ENCODE measurements around the gene MYO10.

Gene MYO10

DNA sequence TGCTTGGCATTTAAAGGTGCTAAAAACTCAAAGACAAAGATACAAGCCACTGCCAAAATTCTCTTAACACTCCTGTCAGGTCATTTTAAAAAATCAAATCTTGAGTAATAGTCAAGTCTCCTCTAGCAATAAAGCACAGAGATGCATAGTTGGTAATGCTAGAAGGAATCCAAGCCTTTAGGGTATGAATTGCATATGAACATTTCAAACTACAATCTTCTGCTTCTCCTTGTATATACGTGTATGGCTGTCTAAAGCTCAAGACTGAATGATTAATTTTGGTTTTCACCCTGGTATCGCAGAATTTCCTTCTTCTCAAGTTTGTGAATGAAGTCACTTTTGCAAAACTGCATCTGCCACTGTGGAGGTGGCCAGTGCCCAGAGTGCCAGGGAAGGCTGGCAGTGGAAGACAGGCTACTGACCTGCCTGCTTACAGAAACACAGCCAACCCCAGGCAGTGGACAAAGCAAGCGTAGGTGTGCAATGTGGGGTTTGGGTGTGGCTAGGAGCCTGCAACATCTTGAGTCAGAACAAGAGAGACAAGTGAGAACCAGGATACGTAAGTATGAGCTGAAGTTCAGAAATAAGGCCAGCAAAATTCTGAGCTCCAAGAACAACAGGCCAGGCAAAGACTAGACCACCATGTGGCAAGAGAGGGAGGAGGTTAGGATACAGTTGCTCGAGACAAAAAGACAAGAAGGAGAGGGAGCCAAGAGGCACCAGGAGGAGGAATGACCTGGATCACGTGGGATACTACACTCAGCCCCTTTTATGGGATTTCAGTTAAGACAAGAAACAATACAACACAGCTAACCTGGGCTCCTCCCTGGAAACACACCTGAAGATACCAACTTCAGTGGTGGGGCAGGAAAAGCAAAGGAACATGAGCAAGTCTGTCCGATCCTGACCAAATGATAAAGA is 22.6 kb downstream of the MYO10 start:
- no peak for DNase-seq

DNA sequence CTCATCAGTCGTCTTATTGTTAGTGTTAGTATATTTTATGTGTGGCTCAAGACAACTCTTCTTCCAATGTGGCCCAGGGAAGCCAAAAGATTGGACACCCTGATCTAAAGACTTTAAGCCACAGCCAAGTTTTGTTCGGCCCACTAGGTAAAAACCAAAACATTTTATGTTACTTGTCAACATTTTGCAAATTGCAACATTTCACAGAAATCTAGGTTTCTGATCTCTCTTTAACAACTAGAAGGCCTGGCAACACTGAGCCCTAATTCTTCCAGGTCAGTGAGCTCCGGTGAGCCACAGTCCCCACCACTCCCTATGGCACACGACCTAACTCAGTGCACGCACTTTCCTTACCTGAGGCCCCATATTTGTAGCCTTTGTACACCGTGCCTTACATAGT is 24.0 kb downstream of the MYO10 start:
- DNase-seq, result no peak

DNA sequence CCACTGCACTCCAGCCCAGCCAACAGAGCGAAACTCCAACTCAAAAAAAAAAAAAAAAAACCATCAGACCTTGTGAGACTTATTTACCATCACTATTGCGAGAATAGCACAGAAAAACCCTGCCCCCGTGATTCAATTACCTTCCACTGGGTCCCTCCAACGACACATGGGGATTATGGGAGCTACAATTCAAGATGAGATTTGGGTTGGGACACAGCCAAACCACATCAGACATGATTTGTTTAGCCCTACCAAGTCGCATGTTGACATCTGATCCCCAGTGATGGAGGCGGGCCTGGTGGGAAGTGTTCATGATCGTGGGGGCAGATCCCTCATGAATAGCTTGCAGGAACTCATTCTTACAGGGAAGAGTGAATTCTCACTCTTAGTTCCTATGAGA is 26.6 kb downstream of the MYO10 start:
- DNase-seq, result no peak

DNA sequence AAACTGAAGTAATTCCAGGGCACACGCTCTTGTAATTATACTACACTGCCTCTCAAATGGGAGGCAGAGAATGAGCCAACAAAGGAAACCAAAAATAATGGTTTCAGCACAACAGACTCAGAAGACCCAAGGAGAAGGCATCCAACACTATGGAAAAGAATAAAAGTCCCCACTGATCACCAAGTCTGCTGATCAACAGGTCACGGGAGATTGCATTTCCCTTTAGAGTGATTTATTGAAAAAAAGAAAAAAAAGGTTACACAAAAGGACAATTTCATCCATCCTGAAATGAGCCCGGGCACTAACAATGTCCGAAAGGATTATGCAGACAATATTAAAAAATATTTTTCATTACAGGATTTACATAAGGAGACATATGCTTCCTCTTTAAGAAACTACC is 28.8 kb downstream of the MYO10 start:
- no peak for DNase-seq

DNA sequence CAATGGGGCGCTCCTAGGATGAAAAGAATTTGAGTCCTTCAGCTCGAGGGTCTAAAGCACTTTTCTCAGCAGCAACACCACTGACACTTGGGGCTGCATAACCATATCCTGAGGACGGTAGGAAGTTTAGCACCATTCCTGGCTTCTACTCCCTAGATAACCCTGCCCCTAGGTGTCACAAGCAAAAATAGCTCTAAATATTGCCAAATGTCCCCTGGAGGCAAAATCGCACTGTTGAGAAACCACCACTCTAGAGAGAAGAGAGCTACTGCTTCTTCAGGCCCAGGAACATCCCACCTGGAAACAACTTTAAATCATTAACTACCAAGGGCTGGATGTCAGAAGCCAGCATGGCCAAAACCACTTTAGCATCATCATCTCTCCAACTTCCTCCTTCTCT is 29.8 kb downstream of the MYO10 start:
- no peak for DNase-seq

DNA sequence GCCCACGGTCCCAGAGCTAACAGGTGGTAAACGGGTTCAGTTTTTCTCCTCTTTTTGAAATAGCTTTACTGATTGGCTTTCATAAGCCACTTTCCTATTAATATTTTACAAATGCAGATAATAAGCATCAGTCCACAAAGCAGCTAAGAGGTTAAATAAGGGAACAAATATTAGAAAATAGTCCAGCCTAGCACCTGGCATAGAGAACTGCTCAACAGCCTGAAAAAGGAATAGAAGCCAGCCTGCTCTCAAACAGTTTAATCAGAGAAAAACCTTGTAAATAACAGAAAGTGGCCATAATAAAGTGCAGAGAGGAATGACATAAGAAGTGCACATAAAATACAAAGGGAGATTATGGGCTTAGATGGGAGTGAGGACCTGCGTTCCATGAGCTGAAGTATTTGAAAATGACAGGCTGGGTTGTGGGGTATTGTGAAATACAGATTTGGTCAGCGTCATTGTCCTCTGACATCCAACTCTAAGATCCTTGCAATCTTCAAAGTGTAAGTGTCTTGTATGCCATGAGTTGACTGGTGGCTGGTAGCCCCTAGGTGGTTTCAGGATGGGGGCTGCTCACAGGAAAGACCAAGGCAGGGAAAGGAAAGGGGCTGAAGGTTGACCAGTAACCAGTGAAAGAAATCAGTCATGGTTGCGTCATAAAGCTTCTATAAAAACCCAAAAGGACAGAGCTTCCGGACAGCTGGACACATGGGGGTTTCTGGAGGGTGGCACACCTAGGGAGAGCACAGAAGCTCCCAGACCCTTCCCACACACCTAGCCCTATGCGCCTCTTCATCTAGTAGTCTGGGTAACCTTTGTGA is 32.4 kb downstream of the MYO10 start:
- no peak for DNase-seq

DNA sequence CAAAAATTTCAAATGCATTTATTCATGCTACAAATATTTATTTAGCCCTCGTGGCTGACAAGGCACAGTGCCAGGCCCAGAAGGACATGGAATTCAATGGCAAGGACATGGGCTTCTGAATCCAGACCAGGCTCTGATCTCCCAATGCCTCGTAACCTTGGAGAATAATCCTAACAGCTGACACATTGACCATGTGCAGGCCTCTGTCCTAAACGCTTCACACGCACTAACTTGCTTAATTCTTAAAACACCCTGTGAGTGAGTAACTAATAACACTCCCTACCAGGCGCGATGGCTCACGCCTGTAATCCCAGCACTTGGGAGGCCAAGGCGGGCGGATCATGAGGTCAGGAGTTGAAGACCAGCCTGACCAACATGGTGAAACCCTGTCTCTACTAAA is 33.2 kb downstream of the MYO10 start:
- no peak for DNase-seq

DNA sequence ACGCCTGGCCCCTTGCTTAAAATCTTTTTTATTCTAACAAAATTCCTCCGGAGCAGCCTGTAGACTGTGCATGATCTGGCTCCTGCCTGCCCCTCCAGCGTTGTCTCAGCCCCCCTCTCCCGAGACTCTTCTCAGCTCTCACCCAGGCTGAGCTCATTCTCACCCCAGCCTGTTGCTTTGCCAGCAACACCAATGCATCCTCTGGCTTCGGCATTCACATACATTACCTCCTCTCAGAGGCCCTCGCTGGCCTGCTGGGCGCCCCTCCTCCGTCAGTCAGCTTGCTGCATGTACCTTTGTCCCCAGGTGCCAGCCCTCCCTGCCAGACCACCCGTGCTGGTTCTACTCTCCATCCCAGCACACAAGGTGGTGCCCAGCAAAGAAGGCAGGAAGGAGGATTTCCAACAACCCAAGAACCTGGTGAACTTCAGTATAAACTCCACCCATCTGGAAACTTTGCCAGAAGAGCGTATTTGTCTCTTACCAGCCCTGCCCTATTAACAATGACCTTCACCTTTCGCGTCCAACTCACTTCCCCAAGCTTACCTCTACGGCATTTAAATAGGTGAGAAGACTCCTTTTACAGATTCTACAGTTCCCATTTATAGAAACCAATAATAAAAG is 35.0 kb downstream of the MYO10 start:
- DNase-seq, result no peak

DNA sequence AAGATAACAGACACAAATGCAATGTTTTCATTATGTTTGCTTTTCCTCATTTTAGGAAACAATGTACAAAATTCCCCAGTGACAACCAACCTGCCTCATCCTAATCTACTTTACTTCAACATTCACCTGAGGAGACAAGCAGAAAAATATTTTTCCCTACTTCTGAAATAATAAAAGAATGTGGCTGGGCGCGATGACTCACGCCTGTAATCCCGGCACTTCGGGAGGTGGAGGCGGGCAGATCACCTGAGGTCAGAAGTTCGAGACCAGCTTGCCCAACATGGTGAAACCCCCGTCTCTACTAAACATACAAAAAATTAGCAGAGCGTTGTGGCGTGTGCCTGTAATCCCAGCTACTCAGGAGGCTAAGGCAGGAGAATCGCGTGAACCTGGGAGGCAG is 36.9 kb downstream of the MYO10 start:
- no peak for DNase-seq

DNA sequence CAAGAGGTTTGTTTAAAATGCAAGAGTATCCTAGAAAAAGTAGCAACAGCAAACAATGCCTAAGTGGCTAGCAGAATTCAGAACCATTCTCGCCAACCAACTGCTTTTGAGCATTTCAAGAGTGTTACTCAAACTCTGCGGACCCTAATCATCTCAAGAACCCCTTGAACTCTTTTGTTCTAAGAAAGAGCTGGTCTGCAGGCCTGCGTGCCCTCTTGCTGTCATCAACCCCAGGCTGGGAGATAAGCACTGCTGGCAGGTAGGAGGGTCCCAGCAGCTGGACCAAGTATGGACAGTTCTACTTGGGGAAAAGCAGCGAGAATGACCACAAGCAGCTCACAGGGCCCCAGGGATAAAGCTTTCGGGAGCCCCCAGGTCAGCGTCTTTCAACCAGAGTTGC is 38.3 kb downstream of the MYO10 start:
- DNase-seq, result no peak

DNA sequence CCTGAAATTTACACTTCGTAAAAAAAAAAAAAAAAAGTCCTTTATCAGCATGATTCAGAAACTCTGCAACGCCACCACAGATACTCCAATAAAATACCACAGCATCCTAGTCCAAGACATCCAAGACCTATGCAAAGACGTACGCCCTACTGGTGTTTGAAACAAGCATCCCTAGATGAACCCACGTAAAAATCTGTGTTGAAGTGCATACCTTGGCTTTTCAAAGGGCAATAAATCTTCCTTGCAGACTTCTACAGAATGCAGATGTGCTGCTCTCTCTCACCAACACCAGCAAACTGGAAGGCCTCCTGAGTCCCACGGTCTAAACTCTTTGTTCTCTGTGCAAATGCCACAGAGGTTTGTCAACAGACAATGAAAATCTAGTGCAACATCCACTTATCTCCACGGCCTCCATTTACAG is 38.8 kb downstream of the MYO10 start:
- no peak for DNase-seq

DNA sequence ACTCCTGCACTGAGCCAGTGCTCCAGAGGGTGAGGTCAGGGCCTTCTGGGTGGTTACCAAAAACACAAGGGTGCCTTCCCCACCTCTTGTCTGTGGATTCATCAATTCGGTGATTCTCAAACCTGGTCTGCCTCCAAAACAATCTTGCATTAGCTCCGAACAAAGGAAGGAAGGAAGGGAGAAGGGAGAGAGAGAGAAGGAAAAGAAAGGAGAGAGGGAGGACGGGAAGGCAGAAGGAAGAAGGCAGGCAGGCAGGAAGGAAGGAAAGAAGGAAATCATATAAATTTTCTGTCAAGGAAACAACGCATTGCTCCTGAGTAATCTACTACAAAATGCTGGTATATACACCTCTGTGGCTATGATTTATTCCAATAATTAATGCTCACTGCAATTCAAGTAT is 39.3 kb downstream of the MYO10 start:
- DNase-seq, result no peak

DNA sequence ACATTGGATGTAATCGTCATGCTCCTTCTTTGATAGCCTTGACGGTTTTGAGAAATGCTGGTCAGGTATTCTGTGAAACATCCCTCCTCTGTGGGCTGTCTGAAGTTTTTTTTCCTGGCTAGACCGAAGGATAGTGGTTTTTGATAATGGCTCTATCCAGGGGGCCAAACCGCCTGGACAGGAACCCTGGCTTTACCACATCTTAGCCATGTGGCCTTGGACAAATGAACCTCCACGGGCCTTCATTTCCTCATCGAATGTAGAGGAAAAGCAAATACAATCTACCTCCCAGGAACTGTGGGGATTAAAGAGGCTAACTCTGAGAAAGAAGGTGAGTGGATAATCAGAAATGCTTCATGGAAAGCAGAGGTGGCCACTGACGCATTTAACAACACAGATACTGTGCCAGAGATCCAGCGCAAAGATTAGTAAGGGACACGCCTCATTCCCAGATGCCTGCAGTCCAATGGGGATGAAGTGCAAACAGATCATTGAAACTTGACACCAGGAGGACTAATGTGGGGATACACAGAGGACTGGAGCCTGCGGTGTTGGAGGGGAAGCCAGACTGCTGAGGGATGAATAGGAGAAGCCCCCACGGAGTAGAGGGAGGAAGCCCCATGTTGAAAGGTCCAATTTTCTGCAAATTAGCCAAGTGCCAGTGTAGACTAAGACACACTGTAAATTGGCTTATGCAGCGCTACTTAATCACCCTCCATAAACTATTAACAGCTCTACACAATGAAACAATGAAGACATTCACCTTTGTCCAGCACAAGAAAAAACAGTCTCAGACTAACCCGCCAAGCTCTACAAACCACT is 41.6 kb downstream of the MYO10 start:
- DNase-seq, result no peak

DNA sequence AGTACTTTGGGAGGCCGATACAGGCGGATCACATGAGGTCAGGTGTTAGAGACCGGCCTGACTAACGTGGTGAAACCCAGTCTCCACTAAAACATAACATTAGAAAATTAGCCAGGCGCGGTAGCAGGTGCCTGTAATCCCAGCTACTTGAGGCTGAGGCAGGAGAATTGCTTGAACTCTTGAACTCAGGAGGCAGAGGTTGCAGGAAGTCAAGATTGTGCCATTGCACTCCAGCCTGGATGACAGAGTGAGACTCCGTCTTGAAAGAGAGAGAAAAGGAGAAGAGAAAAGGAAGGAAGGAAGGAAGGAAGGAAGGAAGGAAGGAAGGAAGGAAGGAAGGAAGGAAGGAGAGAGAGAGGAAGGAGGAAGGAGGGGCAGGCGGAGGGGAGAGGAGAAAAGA is 45.1 kb downstream of the MYO10 start:
- no peak for DNase-seq

DNA sequence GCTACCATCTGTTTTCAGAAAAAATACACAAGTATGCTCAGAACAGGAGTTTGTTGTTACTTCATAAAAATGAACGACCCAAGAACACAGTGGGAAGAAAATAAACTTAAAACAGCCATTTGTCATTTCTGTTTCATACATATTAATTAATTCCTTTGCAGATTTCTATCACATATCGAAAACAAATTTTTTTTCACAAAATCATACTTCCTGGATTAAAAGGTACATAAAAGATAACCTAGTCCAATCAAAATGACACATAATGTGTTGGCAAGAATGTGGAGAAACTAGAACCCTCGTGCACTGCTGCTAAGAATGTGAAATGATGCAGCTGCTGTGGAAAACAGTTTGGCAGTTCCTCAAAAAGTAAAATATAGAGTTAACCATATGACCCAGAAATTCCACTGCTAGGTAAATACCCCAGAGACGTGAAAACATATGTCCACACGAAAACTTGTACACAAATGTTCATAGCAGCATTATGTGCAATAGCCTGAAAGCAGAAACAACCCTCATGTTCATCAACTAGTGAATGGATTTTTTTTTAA is 46.0 kb downstream of the MYO10 start:
- no peak for DNase-seq

DNA sequence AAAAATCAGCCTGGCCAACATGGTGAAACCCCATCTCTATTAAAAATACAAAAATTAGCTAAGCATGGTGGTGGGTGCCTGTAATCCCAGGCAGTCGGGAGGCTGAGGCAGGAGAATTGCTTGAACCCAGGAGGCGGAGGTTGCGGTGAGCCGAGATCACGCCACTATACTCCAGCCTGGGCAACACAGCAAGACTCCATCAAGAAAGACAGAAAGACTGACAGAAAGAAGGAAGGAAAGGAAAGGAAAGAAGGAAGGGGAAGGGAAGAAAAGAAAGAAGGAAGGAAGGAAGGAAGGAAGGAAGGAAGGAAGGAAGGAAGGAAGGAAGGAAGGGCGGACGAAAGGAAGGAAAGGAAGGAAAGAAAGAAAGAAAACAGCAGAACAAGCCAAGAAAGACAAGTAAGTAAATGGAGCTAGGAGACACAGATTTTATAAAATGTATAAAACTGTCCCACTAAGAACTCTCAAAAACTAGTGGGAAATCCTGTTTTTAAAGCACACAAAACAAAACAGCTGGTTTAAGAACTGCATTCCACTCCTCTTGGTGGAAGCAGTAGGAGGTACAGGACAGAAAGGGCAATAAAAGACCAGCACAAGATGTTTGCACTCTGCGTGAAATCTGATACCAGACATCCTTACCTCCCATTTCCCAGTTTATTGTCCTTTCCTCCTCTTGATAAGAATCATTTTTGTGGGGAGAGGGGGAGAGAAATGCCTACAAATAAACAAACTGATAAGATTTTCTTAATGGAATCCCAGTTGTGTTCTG is 46.7 kb downstream of the MYO10 start:
- no peak for DNase-seq

DNA sequence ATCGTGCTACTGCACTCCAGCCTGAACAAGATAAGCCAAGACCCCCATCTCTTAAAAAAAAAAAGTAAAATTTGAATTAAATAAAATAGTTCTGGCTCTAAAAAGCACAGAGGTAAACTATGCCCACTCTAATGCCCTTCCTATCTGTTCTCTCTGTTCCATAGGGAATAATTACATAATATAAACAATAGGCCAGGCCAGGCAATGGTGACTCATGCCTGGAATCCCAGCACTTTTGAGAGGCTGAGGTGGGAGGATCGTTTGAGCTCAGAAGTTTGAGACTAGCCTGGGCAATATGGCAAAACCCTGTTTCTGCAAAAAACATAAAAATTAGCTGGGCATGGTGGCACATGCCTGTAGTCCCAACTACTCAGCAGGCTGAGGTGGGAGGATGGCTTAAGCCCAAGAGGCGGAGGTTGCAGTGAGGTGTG is 47.4 kb downstream of the MYO10 start:
- no peak for DNase-seq

DNA sequence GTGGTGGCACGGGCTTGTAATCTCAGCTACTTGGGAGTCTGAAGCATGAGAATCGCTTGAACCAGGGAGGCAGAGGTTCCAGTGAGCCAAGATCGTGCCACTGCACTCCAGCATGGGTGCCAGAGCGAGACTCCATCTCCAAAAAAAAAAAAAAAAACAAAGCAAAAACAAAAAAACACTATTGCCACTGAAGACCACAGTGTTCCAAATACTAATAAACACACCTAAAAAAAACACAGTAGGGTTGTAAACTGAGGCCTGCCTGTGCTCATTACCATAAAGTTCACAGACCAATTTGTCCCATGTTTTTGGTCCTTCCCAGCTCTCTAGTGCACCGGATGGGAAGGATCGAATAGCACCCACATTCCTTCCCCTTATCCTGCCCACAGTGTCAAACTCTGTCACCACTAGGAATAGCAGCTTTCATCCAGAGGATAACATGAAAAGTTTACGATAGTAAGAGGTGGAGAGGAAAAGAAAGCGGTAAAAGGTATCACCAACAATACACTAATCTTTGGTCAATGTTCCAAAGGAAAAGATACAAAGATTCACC is 49.2 kb downstream of the MYO10 start:
- no peak for DNase-seq

DNA sequence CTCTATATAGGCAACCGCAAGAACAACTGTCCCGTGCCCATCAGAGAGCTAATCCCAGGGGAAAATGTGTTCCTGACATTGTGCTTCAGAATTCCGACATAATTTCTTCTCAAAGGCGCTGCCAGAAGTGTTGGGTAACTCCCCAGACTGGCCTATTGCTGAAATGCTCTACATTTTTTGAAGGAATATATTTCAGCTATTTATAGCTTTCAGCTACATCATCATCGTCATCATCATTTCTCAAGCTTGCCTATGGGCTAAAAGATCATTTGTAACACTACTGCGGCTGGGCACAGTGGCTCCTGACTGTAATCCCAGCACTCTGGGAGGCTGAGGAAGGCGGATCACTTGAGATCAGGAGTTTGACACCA is 49.7 kb downstream of the MYO10 start:
- no peak for DNase-seq

DNA sequence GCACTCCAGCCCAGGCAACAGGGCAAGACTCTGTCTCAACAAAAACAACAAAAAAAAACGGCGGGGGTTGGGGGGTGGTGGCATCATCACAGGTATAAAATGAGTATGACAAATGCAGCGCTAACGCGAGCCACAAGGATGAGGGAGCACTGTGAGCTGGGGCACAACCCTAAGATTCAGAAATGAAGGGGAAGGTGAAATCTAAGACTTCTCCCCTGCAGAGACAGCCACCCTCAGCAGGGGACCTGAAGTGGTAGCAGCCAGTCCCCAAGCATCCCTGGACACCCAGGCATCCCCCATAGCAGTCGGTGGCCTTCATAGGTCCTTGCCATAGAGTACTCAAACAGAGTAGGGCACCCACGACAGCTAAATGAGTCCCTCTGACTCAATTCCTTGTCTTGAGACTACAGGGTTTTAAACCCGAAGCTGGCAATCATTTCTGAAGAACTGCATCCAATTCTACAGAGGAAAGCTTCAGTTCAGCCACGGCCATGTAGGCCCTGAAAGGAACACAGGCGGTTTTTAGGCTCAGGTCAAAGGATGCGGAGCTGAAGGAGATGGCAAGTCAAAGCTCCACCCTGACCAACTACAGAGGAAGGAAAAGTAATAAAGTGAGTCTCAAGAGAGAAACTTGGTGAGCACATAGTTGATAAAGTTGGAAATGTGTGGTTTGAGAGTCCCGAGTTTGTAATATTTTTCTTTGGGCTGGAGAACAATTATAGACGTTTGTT is 50.3 kb downstream of the MYO10 start:
- DNase-seq, result no peak

DNA sequence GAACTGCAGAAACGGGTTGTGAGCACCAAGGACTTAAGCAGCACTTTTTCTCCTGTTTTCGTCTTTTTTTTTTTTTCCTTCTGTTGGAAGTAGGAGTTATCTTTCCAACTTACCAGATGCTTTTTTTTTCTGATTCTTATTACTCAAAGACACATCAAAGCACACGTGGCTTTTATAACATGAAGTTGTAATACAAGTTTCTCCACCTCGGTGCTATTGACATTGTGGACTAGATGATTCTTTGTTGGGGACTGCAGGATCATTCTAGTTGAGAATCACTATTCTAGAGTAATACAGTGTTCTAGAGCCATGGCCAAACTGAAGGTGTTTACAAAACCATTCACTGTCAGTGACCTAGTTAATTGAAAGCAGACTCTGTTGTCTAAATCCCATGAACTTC is 51.5 kb downstream of the MYO10 start:
- no peak for DNase-seq

Data from activated naive CD4-positive, alpha-beta T cell treated with Interleukin-2 at 50 U/mL for 16 hours (primary cell).